HCT116 (cell line): ENCODE results near the gene ADA. TPM values are rescaled to one million over a fixed set of nuclear protein-coding genes. Genes with fewer than 3 reads are reported as not detected.

Experiments
- ATAC-seq: fragments of 200-7000 bp; cut with Tn5 transposase; 2 replicates; pipeline ENCODE4 v1.9.1; 2020; ENCODE audit warnings: mild to moderate bottlenecking, moderate library complexity
- BruUV-seq: library from RNA; stranded (reverse); fragments of 400-500 nt; replicated peaks from 2 replicates; lab custom pipeline; 2021; lab: Mats Ljungman, UMichigan
- CTCF ChIA-PET: fragments of 300-600 bp; sonication (Branson Sonifier 250); formaldehyde crosslinking; loops from one replicate; lab custom pipeline; 2021; ENCODE audit warnings: antibody characterized with exemption; lab: Charles Lee
- POLR2A ChIA-PET: fragments of 300-600, 350-600 bp; sonication (Branson Sonifier 250); formaldehyde crosslinking; loops from one replicate; lab custom pipeline; 2021; ENCODE audit warnings: antibody characterized with exemption; lab: Charles Lee
- RAD21 ChIA-PET, 2 experiments: fragments of 300-600 bp; sonication (Branson Sonifier 250); formaldehyde crosslinking; loops; one replicate each; lab custom pipeline; 2023; ENCODE audit warnings: low total read pairs in 2 of 2; ENCODE audit not compliant: uncharacterized antibody in 2 of 2, unreplicated experiment in 2 of 2, low non-redundant PET in 1 of 2; lab: Charles Lee
- DNase-seq: peaks from one replicate; pipeline ENCODE4 v3.0.0-alpha.2; 2010; ENCODE audit warnings: low read depth, low spot score
- H2AFZ ChIP-seq: fragments of 200-600 bp; shearing (Covaris generic), sonication (generic); 2 replicates; pipeline ENCODE4 v1.6.1; 2017; ENCODE audit warnings: low read depth, mixed run types, mixed read lengths, antibody characterized with exemption, low read length; ENCODE audit not compliant: poor library complexity, severe bottlenecking
- H3K27ac ChIP-seq: 2 replicates; pipeline ENCODE4 v1.5.1; 2012; ENCODE audit warnings: low read depth, low read length
- H3K27me3 ChIP-seq: fragments of 200-600 bp; sonication (generic); 2 replicates; pipeline ENCODE4 v1.6.1; 2016; ENCODE audit warnings: mixed run types, low read length, mixed read lengths; ENCODE audit not compliant: insufficient read depth
- H3K36me3 ChIP-seq, 2 experiments: fragments of 200-500 bp in 1 of 2; fragments of 200-600 bp in 1 of 2; sonication (Bioruptor generic) in 1 of 2; sonication (generic) in 1 of 2; 2 replicates each; pipeline versions ENCODE4 v1.5.1 to v1.6.1; 2014 to 2016; ENCODE audit warnings: low read length in 2 of 2, inconsistent platforms in 1 of 2, mixed read lengths in 1 of 2, mixed run types in 1 of 2; ENCODE audit not compliant: insufficient read depth in 2 of 2, control insufficient read depth in 1 of 2
- H3K4me1 ChIP-seq, 2 experiments: fragments of 200-600 bp in 1 of 2; sonication (generic) in 1 of 2; 2 replicates each; pipeline versions ENCODE4 v1.5.1 to v1.6.1; 2012 to 2017; ENCODE audit warnings: low read length in 2 of 2, inconsistent platforms in 1 of 2, mild to moderate bottlenecking in 1 of 2, mixed read lengths in 1 of 2, mixed run types in 1 of 2, moderate library complexity in 1 of 2; ENCODE audit not compliant: insufficient read depth in 2 of 2, control insufficient read depth in 1 of 2
- H3K4me2 ChIP-seq: fragments of 200-600 bp; sonication (generic); 2 replicates; pipeline ENCODE4 v1.6.1; 2017; ENCODE audit warnings: mixed run types, low read length, mixed read lengths
- H3K4me3 ChIP-seq, 2 experiments: fragments of 200-600 bp in 1 of 2; sonication (generic) in 1 of 2; replicated peaks in 1 of 2; 2 replicates each; pipeline ENCODE4 v1.5.1; 2011 to 2016; ENCODE audit warnings: low read length in 2 of 2, control low read depth in 1 of 2, low read depth in 1 of 2, mild to moderate bottlenecking in 1 of 2, mixed read lengths in 1 of 2, mixed run types in 1 of 2
- H3K79me2 ChIP-seq: fragments of 200-600 bp; sonication (generic); 2 replicates; pipeline ENCODE4 v1.6.1; 2017; ENCODE audit warnings: mild to moderate bottlenecking, mixed run types, low read length, moderate library complexity, mixed read lengths; ENCODE audit not compliant: insufficient read depth
- H3K9ac ChIP-seq: fragments of 200-600 bp; sonication (generic); 2 replicates; pipeline ENCODE4 v1.6.1; 2016; ENCODE audit warnings: low read length, mixed read lengths
- H3K9me2 ChIP-seq: fragments of 200-600 bp; sonication (generic), shearing (Covaris generic); 2 replicates; pipeline ENCODE4 v1.6.1; 2017; ENCODE audit warnings: mixed run types, mild to moderate bottlenecking, moderate library complexity; ENCODE audit not compliant: insufficient read depth
- H3K9me3 ChIP-seq, 2 experiments: fragments of 200-500 bp in 1 of 2; fragments of 200-600 bp in 1 of 2; sonication (Bioruptor generic) in 1 of 2; sonication (generic) in 1 of 2; 2 replicates each; pipeline ENCODE4 v1.6.1; 2014 to 2017; ENCODE audit warnings: low read length in 2 of 2, mixed read lengths in 2 of 2, inconsistent platforms in 1 of 2, low read depth in 1 of 2, mild to moderate bottlenecking in 1 of 2, mixed run types in 1 of 2, moderate library complexity in 1 of 2; ENCODE audit not compliant: control insufficient read depth in 1 of 2, insufficient read depth in 1 of 2
- H4K20me1 ChIP-seq: fragments of 200-600 bp; sonication (generic), shearing (Covaris generic); 2 replicates; pipeline ENCODE4 v1.6.1; 2017; ENCODE audit warnings: mixed run types, mild to moderate bottlenecking, moderate library complexity; ENCODE audit not compliant: insufficient read depth
- ATF3 ChIP-seq: IDR thresholded peaks from 2 replicates; pipeline ENCODE4 v1.6.1; 2012
- CBX3 ChIP-seq: IDR thresholded peaks from 2 replicates; pipeline ENCODE4 v1.6.1; 2012; ENCODE audit warnings: low read depth
- CEBPB ChIP-seq: IDR thresholded peaks from 2 replicates; pipeline ENCODE4 v1.6.1; 2012; ENCODE audit warnings: low read depth
- CTCF ChIP-seq, 3 experiments: fragments of 200-600 bp in 1 of 3; sonication (generic) in 1 of 3; IDR thresholded peaks in 2 of 3; conservative IDR thresholded peaks in 1 of 3; 2 replicates each; pipeline ENCODE4 v1.5.1; 2012 to 2017; ENCODE audit warnings: low read depth in 2 of 3, low read length in 2 of 3, antibody characterized with exemption in 1 of 3, borderline replicate concordance in 1 of 3, control low read depth in 1 of 3, mild to moderate bottlenecking in 1 of 3, mixed read lengths in 1 of 3, mixed run types in 1 of 3, moderate library complexity in 1 of 3; ENCODE audit not compliant: insufficient read depth in 1 of 3
- EGR1 ChIP-seq: IDR thresholded peaks from 2 replicates; pipeline ENCODE4 v1.6.1; 2012; ENCODE audit warnings: low read depth
- EZH2 ChIP-seq: fragments of 200-600 bp; sonication (generic); IDR thresholded peaks from 2 replicates; pipeline ENCODE4 v1.6.1; 2017; ENCODE audit warnings: antibody characterized with exemption, mixed run types
- JUND ChIP-seq: IDR thresholded peaks from 2 replicates; pipeline ENCODE4 v1.6.1; 2012
- MAX ChIP-seq: IDR thresholded peaks from 2 replicates; pipeline ENCODE4 v1.6.1; 2012
- POLR2A ChIP-seq: IDR thresholded peaks from 2 replicates; pipeline ENCODE4 v1.7.0; 2011; ENCODE audit warnings: borderline replicate concordance; ENCODE audit not compliant: insufficient read depth, insufficient read length; ENCODE audit errors: extremely low read depth
- RAD21 ChIP-seq: IDR thresholded peaks from 2 replicates; pipeline ENCODE4 v1.6.1; 2012; ENCODE audit warnings: low read depth, mild to moderate bottlenecking
- REST ChIP-seq: IDR thresholded peaks from 2 replicates; pipeline ENCODE4 v1.6.1; 2012; ENCODE audit warnings: low read depth
- SIN3A ChIP-seq: IDR thresholded peaks from 2 replicates; pipeline ENCODE4 v1.6.1; 2012; ENCODE audit warnings: low read depth
- SP1 ChIP-seq: IDR thresholded peaks from 2 replicates; pipeline ENCODE4 v1.6.1; 2012; ENCODE audit warnings: low read depth
- SRF ChIP-seq: IDR thresholded peaks from 2 replicates; pipeline ENCODE4 v1.6.1; 2012; ENCODE audit warnings: low read depth
- TCF7L2 ChIP-seq: IDR thresholded peaks from 2 replicates; pipeline ENCODE4 v1.7.0; 2011; ENCODE audit warnings: borderline replicate concordance, inconsistent platforms; ENCODE audit not compliant: insufficient read depth, insufficient read length; ENCODE audit errors: extremely low read depth
- YY1 ChIP-seq: IDR thresholded peaks from 2 replicates; pipeline ENCODE4 v1.6.1; 2011; ENCODE audit warnings: low read length, low read depth, moderate library complexity, mild to moderate bottlenecking; ENCODE audit not compliant: insufficient replicate concordance; ENCODE audit errors: extremely low read depth
- ZFX ChIP-seq: fragments of 450-650 bp; IDR thresholded peaks from 2 replicates; pipeline ENCODE4 v1.6.1; 2017
- ZNF274 ChIP-seq: fragments of 200-500 bp; sonication (Bioruptor generic); IDR thresholded peaks from 2 replicates; pipeline ENCODE4 v1.6.1; 2014; ENCODE audit warnings: mild to moderate bottlenecking, low read depth, low read length, inconsistent platforms
- intact Hi-C: fragments of 100-400 bp; cut with micrococcal nuclease; formaldehyde crosslinking; loops from 2 replicates; pipeline ENCODE4 v1.10.0; 2022
- total RNA-seq: library from RNA; stranded (reverse); gene quantifications from one replicate; pipeline ENCODE4 v1.2.1, GENCODE V29; 2021; ENCODE audit not compliant: unreplicated experiment

Gene ADA
- total RNA-seq, 1 experiment from 2014 or later, result 25.9 TPM

GRCh38 chr20:44664131-44664530, 12.6 kb upstream of the ADA start:
- intact Hi-C loops, result no loop called here
- Histone ChIP-seq H3K9ac (no peak overlapping the region), H2AFZ (no peak overlapping the region), H4K20me1 (no peaks in the 10 kb centered on the region), H3K36me3 (no peaks in the 10 kb centered on the region), H3K4me1 (peaks cover 0 to 3% of the 10 kb centered on the region in 2 experiments; a peak in 1 of 4 replicates), H3K4me3 (no peak overlapping the region), H3K9me3 (no peaks in the 10 kb centered on the region), H3K9me2 (no peaks in the 10 kb centered on the region), H3K27ac (no peak overlapping the region), H3K27me3 (no peaks in the 10 kb centered on the region), H3K79me2 (no peaks in the 10 kb centered on the region), H3K4me2 (no peak overlapping the region)
- ChIA-PET RAD21 (no interaction called here), CTCF (no interaction called here), POLR2A (no interaction called here)
- no TSS peak for BruUV-seq
- TF ChIP-seq ZNF274, result no peak
- no peak for TF ChIP-seq CTCF (IDR thresholded peaks at IDR 0.05 in 2 of 3, conservative IDR thresholded peaks at IDR 0.05 in 1 of 3; ENCODE audit: borderline replicate concordance in 1 of 3, insufficient read depth in 1 of 3, low read depth in 2 of 3, low read length in 2 of 3)
- no peak for ATAC-seq
- no peak for DNase-seq

- ChIA-PET POLR2A (no interaction called here), RAD21 (no interaction called here), CTCF (no interaction called here)
- Histone ChIP-seq H3K27ac (no peak overlapping the region), H3K36me3 (no peaks in the 10 kb centered on the region), H3K4me1 (no peaks in the 10 kb centered on the region), H4K20me1 (no peaks in the 10 kb centered on the region), H3K4me3 (no peak overlapping the region), H3K27me3 (no peaks in the 10 kb centered on the region), H3K9me3 (no peaks in the 10 kb centered on the region), H3K79me2 (no peaks in the 10 kb centered on the region), H2AFZ (no peak overlapping the region), H3K9me2 (no peaks in the 10 kb centered on the region), H3K9ac (no peak overlapping the region), H3K4me2 (no peak overlapping the region)
- ATAC-seq (no peak), DNase-seq (no peak)
- intact Hi-C loops, result no loop called here
- BruUV-seq, result no TSS peak
- TF ChIP-seq ATF3, result no peak
- no peak for TF ChIP-seq YY1
- TF ChIP-seq CBX3, result no peak
- no peak for TF ChIP-seq EGR1
- TF ChIP-seq ZNF274, result no peak
- no peak for TF ChIP-seq ZFX
- TF ChIP-seq TCF7L2, result no peak
- TF ChIP-seq POLR2A, result no peak
- TF ChIP-seq JUND, result no peak
- TF ChIP-seq REST, result no peak
- TF ChIP-seq CEBPB, result no peak
- TF ChIP-seq SRF, result no peak
- TF ChIP-seq MAX, result no peak
- TF ChIP-seq RAD21, result no peak
- TF ChIP-seq SP1, result no peak
- no peak for TF ChIP-seq EZH2
- no peak for TF ChIP-seq SIN3A
Observed at GRCh38 chr20:44662261-44662660, 10.8 kb upstream of the ADA start.
